Measurements from ENCODE around the gene ZFHX3. TPM values are rescaled to one million over a fixed set of nuclear protein-coding genes. Genes with fewer than 3 reads are reported as not detected.

ZFHX3 gene
- total RNA-seq, 1 experiment from 2014 or later: 1.5 TPM

DNA sequence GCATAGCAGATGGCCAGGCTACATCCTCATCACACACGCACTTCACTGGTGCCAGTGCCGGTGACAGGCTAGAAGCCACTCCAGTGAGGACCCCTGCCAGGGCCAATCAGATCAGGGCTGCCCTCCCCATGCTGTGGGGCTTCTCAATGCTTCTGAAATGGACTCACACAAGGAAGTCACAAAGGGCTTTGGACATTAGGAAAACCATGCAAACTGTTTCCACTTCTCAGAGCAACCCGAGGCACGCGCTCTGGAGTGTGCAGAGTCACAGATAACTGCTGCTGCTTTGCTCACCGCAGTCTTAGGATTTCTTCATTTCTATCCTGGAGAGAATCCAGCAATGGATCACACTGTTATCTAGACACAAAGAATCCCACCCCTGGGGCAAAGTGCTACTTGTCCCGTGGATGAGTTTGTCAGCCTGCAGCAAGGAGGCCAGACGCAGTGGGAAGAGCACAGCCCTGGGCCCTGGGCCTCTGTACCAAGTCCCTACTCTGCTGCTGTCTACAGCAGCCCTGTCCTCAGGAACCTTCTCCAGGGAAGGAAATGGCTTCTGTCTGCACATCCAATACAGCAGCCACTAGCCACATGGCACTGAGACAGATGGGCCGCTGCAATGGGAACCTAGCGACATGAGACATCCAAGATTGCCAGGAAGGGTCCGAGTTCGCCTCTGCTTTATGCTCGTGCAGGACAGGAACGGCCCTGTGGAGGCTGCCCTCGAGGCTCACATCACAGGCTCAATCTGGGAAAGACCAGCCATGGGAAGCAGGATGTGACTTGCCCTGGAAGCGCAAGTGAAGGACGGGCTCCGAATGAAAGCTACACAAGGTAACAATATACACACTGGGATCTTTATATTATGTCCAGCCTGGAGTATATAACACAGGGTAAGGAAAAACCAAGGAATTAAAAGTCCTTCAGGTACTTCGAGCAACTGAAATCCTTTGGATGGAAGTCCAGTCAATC is 169.3 kb downstream of the ZFHX3 start:
- H3K9me3 Mint-ChIP-seq: peaks cover under 1 to 4% of the 10 kb centered on the region in 2 experiments; a peak in 4 of 5 replicates
- Histone ChIP-seq H3K56ac (ENCODE audit: insufficient read length, low read depth, low read length) (no peak overlapping the region), H2BK20ac (ENCODE audit: low read depth, low read length, poor library complexity, severe bottlenecking) (no peak overlapping the region), H3K27ac (ENCODE audit: insufficient read length, low read depth, low read length) (no peak overlapping the region), H3K79me2 (ENCODE audit: insufficient read depth, low read length) (no peaks in the 10 kb centered on the region), H4K91ac (ENCODE audit: insufficient read length, low read depth, low read length) (no peak overlapping the region), H4K5ac (ENCODE audit: insufficient read length, low read depth, low read length) (no peak overlapping the region), H2AK5ac (ENCODE audit: insufficient read length, low read length) (no peak overlapping the region), H4K8ac (replicated peaks; ENCODE audit: insufficient read length, low read depth, low read length) (no peak overlapping the region), H3K9me3 (ENCODE audit: control insufficient read depth, low read depth, low read length) (no peaks in the 10 kb centered on the region), H4K20me1 (ENCODE audit: control insufficient read depth, insufficient read depth, insufficient read length) (no peaks in the 10 kb centered on the region), H3K9ac (ENCODE audit: extremely low read depth, insufficient read length, low read length) (no peak overlapping the region), H3K23ac (ENCODE audit: insufficient read length, low read depth, low read length) (no peak overlapping the region), H3K4me1 (ENCODE audit: insufficient read depth, low read length) (no peaks in the 10 kb centered on the region), H2BK120ac (ENCODE audit: low read depth, low read length, poor library complexity, severe bottlenecking) (no peak overlapping the region), H3K27me3 (ENCODE audit: insufficient read depth, low read length) (no peaks in the 10 kb centered on the region), H2BK15ac (ENCODE audit: low read depth, low read length) (no peak overlapping the region), H3K18ac (ENCODE audit: insufficient read length, low read depth, low read length) (no peak overlapping the region), H3K23me2 (ENCODE audit: insufficient read length, low read depth, low read length, poor library complexity, severe bottlenecking) (peaks cover 5% of the 10 kb centered on the region), H3K79me1 (ENCODE audit: insufficient read depth, low read depth, low read length, poor library complexity, severe bottlenecking) (no peaks in the 10 kb centered on the region), H2AFZ (ENCODE audit: low read length) (no peak overlapping the region), H3K4ac (ENCODE audit: low read depth, low read length) (no peak overlapping the region), H2BK5ac (ENCODE audit: insufficient read length, low read length) (no peak overlapping the region), H3K4me2 (ENCODE audit: insufficient read depth, insufficient read length, low read length) (no peak overlapping the region), H2BK12ac (ENCODE audit: insufficient read length, low read depth, low read length) (no peak overlapping the region), H3K14ac (ENCODE audit: insufficient read depth, low read length) (no peak overlapping the region), H3T11ph (ENCODE audit: low read length) (no peak overlapping the region)
- TF ChIP-seq, protein P1, sequence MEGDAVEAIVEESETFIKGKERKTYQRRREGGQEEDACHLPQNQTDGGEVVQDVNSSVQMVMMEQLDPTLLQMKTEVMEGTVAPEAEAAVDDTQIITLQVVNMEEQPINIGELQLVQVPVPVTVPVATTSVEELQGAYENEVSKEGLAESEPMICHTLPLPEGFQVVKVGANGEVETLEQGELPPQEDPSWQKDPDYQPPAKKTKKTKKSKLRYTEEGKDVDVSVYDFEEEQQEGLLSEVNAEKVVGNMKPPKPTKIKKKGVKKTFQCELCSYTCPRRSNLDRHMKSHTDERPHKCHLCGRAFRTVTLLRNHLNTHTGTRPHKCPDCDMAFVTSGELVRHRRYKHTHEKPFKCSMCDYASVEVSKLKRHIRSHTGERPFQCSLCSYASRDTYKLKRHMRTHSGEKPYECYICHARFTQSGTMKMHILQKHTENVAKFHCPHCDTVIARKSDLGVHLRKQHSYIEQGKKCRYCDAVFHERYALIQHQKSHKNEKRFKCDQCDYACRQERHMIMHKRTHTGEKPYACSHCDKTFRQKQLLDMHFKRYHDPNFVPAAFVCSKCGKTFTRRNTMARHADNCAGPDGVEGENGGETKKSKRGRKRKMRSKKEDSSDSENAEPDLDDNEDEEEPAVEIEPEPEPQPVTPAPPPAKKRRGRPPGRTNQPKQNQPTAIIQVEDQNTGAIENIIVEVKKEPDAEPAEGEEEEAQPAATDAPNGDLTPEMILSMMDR (conservative IDR thresholded peaks at IDR 0.05): no peak
- H3K4me3 Mint-ChIP-seq: no peak overlapping the region
- H3K27ac Mint-ChIP-seq: no peak overlapping the region; a peak in 1 of 7 replicates
- H3K36me3 Mint-ChIP-seq (ENCODE audit: insufficient read depth in 1 of 3, low read depth in 3 of 3): peaks cover 0 to 3% (median 0%) of the 10 kb centered on the region in 3 experiments; a peak in 1 of 7 replicates
- peaks cover 0 to 8% of the 10 kb centered on the region in 2 experiments; a peak in 2 of 4 replicates for H3K4me1 Mint-ChIP-seq
- no peak for DNase-seq
- WGBS (ENCODE audit: extremely low coverage, insufficient read length, low lambda C conversion rate): no CpG with 5 or more reads among the region's 19 CpGs
- H3K27me3 Mint-ChIP-seq (ENCODE audit: low read depth): no peaks in the 10 kb centered on the region; the same call in 1 of the 2 replicates

All from H9 (cell line).